SW480 (cell line): Measurements from ENCODE around the gene ME1.

Experiments used
- DNase-seq: peaks from one replicate; pipeline ENCODE4 v3.0.0-alpha.2; 2016; ENCODE audit warnings: low spot score

The ME1 gene

DNA sequence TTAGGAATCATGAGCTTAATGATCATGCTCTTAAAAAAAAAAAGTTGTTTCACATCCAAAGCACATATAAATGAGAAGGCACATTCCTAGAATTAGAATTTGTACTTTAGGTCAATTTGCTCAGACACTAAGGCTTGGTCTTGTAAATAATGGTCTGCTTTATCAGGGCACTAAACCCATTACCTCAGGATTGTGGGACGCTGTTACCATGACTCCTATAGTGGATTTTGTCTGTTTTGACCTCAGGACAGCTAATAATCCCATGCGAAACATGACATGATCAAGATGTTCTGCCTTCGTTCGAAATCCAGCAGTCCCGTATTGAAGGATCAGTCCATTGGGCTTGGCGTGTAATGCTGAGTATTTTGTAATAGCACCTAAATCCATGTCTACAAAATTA lies 240.2 kb downstream of the ME1 start:
- DNase-seq: no peak

DNA sequence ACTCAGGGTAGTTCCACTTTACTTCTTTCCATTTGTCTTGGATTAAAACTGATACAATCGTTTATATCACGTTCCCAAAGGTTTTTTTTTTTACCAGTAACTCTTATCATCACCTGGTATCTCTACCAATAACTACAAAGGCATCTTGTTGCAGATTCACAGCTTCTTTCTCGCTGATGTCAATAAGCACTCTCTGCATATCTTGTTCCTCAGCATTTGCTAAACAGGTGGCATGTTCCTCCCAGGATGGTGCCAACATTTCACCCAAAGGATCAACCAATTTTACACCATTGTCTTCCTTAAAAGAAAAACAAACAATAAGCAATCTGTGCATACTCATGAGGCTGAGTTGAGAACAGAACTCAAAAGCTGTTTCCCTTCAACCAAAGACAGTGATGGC lies 242.3 kb downstream of the ME1 start:
- no peak for DNase-seq

DNA sequence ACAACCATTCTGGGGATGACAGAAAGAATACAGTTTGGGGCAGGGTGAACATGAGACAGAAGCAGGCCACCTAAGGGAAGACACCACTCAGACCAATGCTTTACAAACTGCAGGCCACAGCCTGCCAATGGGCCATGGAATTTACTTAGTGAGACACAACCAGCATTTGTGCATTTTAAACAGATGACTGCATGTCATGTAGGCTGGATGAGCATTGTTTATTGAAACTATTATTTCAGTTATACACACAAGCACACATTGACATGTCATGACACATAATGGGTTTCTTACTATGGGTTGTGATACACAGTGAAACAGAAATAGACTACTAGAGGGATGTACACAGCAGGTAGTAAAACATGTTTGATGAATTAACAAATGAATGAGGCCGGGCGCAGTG lies 245.8 kb downstream of the ME1 start:
- DNase-seq: no peak

DNA sequence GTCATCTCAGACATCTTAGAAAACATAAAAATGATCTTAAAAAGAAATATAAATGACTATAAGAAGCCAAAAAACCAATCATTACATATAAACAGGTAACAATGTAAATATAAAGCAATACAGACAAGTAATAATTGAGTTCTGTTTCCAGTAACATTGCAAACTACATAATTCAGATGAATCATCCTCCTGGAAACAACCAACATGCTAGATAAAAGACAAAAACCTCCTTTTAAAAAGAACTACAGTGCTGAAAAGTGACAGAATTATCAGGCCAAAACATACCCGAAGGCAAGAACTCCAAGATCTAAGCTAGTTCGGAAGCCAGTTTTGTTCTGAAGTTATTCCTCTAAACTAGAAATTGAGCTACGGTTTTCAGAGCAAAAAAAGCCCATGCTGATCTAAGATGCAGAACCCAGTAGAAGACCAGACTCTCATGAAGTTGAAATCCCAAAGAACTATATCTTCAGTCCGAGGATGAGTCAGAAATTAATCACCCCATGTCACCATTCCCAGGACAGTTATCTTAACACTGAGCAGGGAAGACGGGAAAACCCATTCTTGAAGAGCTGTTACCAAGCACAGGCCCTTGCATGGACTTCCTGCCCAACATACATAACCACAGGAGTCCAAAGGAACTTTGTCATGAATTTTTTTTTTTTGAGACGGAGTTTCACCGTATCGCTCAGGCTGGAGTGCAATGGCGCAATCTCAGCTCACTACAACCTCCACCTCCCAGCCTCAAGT lies 247.6 kb downstream of the ME1 start:
- DNase-seq: no peak

DNA sequence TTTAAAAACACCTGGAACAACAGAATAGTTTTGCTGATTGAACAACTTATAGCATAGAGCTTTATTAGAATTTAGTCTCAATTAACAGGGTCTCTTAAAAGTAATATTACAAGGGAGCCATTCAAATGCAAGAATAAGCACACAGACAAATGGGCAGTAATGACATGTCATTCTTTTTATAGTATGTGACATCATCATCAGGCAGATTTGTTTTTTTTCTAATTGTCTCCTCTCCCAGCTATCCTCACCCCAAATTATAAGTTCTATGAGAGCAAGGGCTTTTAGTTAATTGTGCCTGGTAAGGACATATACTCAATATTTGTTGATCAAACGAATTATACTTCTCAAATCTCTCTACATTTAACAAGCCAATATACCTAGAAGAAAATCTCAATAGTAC lies 248.7 kb downstream of the ME1 start:
- no peak for DNase-seq

DNA sequence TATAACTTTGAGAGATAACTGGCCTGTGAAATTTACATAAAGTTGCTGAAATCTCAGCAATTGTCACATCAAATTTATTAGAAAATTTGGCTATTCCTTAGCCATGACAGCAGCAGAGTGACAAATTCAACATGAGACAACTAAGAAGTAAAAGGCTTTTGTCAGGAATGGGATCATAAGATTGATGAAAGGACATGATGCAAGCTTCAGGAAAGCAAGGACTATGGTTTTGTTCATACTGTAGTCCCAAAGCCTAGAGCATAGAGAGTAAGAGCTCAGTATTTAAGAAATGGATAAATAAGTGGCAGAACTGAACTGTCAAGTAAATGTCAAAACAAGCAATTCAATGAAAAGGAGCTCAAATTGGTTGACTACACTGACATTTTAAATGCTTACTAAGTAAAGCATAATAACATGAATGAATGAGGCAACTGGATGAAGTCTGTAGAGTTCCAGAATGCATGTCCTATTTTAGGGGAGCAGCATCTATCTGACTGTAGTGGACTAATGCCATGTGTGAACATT lies 250.4 kb downstream of the ME1 start:
- DNase-seq: no peak

DNA sequence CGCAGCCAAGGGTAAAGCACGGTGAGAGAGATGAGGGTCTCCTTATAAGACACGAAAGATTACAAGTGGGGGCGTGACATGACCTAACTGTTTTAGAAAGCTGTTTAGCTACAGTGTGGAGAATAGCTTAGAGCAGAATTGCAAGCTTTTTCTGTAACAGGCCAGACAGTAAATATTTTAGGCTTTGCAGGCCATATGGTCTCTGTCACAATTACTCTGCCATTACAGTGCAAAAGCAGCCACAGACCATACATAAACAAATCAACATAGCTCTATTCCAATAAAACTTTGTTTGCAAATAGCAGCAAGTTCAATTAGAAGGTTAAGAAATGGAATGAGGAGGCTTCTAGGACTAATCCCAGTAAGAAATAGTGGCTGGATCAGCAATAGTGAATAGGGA lies 254.6 kb downstream of the ME1 start:
- DNase-seq: no peak

DNA sequence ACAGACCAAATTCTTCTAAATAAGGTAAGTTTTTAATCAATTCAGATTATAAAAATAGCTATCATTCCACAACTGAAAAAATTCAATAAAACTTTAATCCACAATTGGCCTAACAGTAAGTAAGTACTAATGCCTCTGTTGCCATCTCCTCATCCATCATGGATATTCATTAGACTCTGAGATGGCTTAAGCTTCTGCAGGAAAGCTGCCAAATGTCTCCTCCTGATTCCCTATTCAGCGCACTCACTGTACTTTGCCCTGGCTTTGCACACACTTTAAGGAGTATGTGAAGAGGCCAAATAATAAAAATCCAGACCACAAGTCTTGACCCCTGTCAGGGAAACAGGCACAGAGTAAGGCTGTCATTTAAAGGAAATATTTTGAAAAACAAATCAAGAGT lies 261.3 kb downstream of the ME1 start:
- DNase-seq: no peak

DNA sequence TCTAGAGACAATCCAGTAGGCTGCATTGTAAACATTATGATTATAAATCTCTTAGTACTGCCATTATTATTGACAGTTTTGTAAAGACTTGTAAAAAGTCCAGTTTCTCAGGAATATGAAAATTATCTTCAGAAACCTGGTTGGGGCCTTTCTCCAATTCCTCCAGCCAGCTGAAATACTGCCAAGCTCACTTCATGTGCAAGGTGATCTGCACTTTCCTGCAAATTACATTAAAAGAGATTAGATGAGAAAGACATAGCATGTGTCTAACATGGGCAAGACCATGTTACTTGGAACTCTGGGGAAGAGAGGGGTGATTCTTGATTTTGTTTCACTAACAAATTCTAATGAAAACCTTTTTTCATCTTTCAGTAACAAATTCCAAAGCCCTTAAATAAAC lies 261.7 kb downstream of the ME1 start:
- DNase-seq: no peak

DNA sequence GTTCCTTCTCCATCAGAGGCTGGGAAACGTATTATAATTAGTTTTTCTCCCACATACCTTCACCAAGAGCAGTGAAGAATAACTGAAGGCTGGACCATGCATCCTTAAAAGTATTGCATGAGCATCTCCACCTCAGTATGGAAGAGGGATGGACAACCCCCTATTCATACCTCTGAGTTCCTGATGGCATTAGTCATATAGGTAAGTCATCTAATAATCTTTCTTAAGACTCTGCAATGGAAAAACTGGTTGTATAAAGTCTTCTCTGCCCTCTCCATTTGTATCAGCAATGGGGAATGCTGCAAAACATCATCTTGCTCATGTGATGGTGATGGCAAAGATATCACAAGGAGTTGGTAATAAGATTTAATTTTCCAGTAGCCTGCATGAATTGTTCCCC lies 262.3 kb downstream of the ME1 start:
- DNase-seq: no peak

DNA sequence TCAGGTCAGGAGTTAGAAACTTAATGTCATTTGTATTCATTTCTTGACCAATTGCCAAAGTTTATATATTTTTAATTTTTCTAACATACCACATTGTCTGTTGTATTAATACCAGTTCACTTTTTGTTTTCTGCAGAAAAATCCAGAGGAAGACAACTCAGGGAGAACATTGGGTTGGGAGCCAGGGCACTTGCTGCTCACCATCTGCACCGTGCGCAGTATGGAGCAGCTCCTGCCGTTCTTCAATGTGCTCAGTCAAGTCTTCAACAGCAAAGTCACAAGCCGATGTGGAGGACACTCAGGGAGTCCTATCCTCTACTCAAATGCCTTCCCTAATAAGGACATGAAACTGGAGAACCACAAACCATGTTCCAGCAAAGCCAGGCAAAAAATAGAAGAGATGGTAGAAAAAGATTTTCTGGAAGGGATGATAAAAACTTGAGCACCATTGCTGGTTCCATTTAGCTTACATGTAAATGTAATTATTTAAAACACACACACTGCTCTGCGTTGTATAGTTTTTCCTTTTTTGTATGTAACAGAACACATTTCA lies 263.0 kb downstream of the ME1 start:
- DNase-seq: no peak
